ENCODE measurements around the gene ALDH9A1. TPM values are rescaled to one million over a fixed set of nuclear protein-coding genes. Genes with fewer than 3 reads are reported as not detected.

The ALDH9A1 gene
- total and polyA plus RNA-seq, 2 of the 8 experiments (the other 6 are each of a cell fraction or from before 2014, with no cell fraction given), result 57.6 to 63.8 TPM

DNA sequence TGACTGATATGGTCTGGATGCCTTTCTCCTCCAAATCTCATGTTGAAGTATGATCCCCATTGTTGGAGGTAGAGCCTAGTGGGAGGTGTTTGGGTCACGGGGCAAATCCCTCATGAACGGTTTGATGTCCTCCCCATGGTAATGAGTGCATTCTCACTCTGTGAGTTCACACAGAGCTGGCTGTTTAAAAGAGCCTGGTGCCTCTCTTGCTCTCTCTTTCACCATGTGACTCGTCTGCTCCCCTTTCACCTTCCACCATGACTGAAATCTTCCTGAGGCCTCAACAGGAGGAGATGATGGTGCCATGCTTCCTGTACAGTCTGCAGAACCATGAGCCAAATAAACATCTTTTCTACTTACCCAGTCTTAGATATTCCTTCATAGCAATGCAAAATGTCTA, 30.2 kb downstream of the ALDH9A1 start:
- POLR2A ChIA-PET (ENCODE audit: partially characterized antibody), result interaction anchor here (1.0 to 1.3 kb wide), 2 partner anchors 9 to 10 kb away, joined by 3 to 5 read pairs; no protein-coding TSS in a partner anchor
- no peaks in the 10 kb centered on the region for H3K27me3 ChIP-seq (replicated peaks in 1 of 4; ENCODE audit: control insufficient read depth in 3 of 4, extremely low read depth in 1 of 4, insufficient read depth in 3 of 4, low read length in 3 of 4)
- no peak overlapping the region for H3K18ac ChIP-seq (ENCODE audit: extremely low read depth, low read length)
- TF ChIP-seq GABPA (IDR thresholded peaks at IDR 0.05; ENCODE audit: borderline replicate concordance, insufficient read depth, low read length) (no peak), ZNF274 (IDR thresholded peaks at IDR 0.05; ENCODE audit: borderline replicate concordance, extremely low read depth, low read length) (no peak), NANOG (IDR thresholded peaks at IDR 0.05; ENCODE audit: insufficient read depth, low read depth, low read length, poor library complexity, severe bottlenecking) (no peak), TAF7 (optimal IDR thresholded peaks at IDR 0.05; ENCODE audit: borderline replicate concordance, low read depth, low read length) (no peak), BRCA1 (IDR thresholded peaks at IDR 0.05; ENCODE audit: low read depth, low read length) (no peak), BCL11A (IDR thresholded peaks at IDR 0.05; ENCODE audit: low read depth in 2 of 2, low read length in 2 of 2) (no peak), SIRT6 (IDR thresholded peaks at IDR 0.05; ENCODE audit: low read length) (no peak), TCF12 (IDR thresholded peaks at IDR 0.05; ENCODE audit: low read depth, low read length) (no peak), SAP30 (IDR thresholded peaks at IDR 0.05; ENCODE audit: insufficient read depth, insufficient replicate concordance, low read length) (no peak), POU5F1 (IDR thresholded peaks at IDR 0.05; ENCODE audit: low read depth, low read length) (no peak), RFX5 (IDR thresholded peaks at IDR 0.05; ENCODE audit: borderline replicate concordance, low read depth, low read length) (no peak), RBBP5 (IDR thresholded peaks at IDR 0.05; ENCODE audit: borderline replicate concordance, low read depth, low read length) (no peak), TBP (IDR thresholded peaks at IDR 0.05; ENCODE audit: low read depth, low read length) (no peak), SUZ12 (IDR thresholded peaks at IDR 0.05; ENCODE audit: low read length) (no peak), SP2 (IDR thresholded peaks at IDR 0.05; ENCODE audit: low read length) (no peak)

More for the DNA sequence above, 30.2 kb downstream of the ALDH9A1 start:
- H2AFZ ChIP-seq (ENCODE audit: low read length), result no peak overlapping the region
- H4K8ac ChIP-seq (ENCODE audit: extremely low read depth, insufficient read depth, low read length), result no peak overlapping the region
- H4K5ac ChIP-seq (ENCODE audit: insufficient read length, low read depth, low read length), result no peak overlapping the region
- no peak overlapping the region for H3K4ac ChIP-seq (replicated peaks; ENCODE audit: insufficient read length, low read depth, low read length)
- H2BK15ac ChIP-seq (ENCODE audit: low read length), result no peak overlapping the region
- H3K9ac ChIP-seq (replicated peaks in 1 of 4; ENCODE audit: extremely low read depth in 1 of 4, low read depth in 3 of 4, low read length in 3 of 4), result no peak overlapping the region
- no peak overlapping the region for H3K4me2 ChIP-seq (ENCODE audit: insufficient read depth in 1 of 2, low read depth in 2 of 2, low read length in 2 of 2)
- H3K4me1 ChIP-seq (replicated peaks in 1 of 4; ENCODE audit: control insufficient read depth in 3 of 4, insufficient read depth in 4 of 4, low read length in 3 of 4), result no peaks in the 10 kb centered on the region
- no peak overlapping the region for H2BK120ac ChIP-seq (replicated peaks; ENCODE audit: low read depth, low read length)
- peaks cover 0 to 44% (median 22%) of the 10 kb centered on the region in 4 experiments; a peak in 7 of 8 replicates for H3K36me3 ChIP-seq (ENCODE audit: control insufficient read depth in 2 of 4, insufficient read depth in 4 of 4, low read length in 3 of 4)
- H2AK5ac ChIP-seq (ENCODE audit: low read depth, low read length), result no peak overlapping the region
- H3K4me3 ChIP-seq (ENCODE audit: extremely low read depth in 1 of 4, insufficient read depth in 2 of 4, low read depth in 3 of 4, low read length in 4 of 4), result no peak overlapping the region
- CTCF ChIA-PET (ENCODE audit: partially characterized antibody), result interaction anchor here (1.3 kb wide), 1 partner anchor 11 kb away, joined by 4 read pairs; no protein-coding TSS in a partner anchor
- H3K79me1 ChIP-seq (ENCODE audit: low read depth, low read length), result no peaks in the 10 kb centered on the region
- no peaks in the 10 kb centered on the region for H3K9me3 ChIP-seq (ENCODE audit: insufficient read depth in 2 of 2, low read depth in 1 of 2, low read length in 1 of 2)
- no peaks in the 10 kb centered on the region for H3K23me2 ChIP-seq (ENCODE audit: low read depth, low read length)
- H3K23ac ChIP-seq (ENCODE audit: insufficient read length), result no peak overlapping the region
- 91% methylated on average over 3 of the region's 3 CpGs; no CpG with 5 or more reads in 1 of the 2 experiments for WGBS, 2 experiments (ENCODE audit: extremely low coverage in 1 of 2, insufficient coverage in 1 of 2, insufficient read length in 1 of 2, insufficient replicate concordance in 2 of 2, low coverage in 1 of 2, low lambda C conversion rate in 2 of 2, missing lambda C conversion rate in 1 of 2)
- no peak overlapping the region for H2BK20ac ChIP-seq (ENCODE audit: low read length)
- DNase-seq (ENCODE audit: low read depth in 1 of 2, low spot score in 2 of 2) (no peak), FAIRE-seq (no peak)
- no peak overlapping the region for H3K56ac ChIP-seq (replicated peaks; ENCODE audit: insufficient read length, low read depth, low read length)
- H2BK12ac ChIP-seq (ENCODE audit: low read depth, low read length), result no peak overlapping the region
- H3K27ac ChIP-seq (ENCODE audit: low read depth, low read length), result no peak overlapping the region
- H3K14ac ChIP-seq (ENCODE audit: insufficient read length), result no peak overlapping the region
- H2BK5ac ChIP-seq (ENCODE audit: low read depth, low read length), result no peak overlapping the region
- no peaks in the 10 kb centered on the region for H3K79me2 ChIP-seq (ENCODE audit: control insufficient read depth in 1 of 2, insufficient read depth in 2 of 2, low read length in 2 of 2)
- peaks cover 0 to 2% of the 10 kb centered on the region in 2 experiments for H4K20me1 ChIP-seq (replicated peaks in 1 of 2; ENCODE audit: control insufficient read depth in 1 of 2, insufficient read depth in 2 of 2, low read length in 2 of 2)
- H4K91ac ChIP-seq (replicated peaks; ENCODE audit: insufficient read length, low read length), result no peak overlapping the region

Data from H1 (cell line).